Body of pancreas (tissue), 4 donors: ENCODE measurements around the gene ZSCAN1. TPM values are rescaled to one million over a fixed set of nuclear protein-coding genes. Genes with fewer than 3 reads are reported as not detected.

Experiments
- ATAC-seq: fragments of 150-250 bp; one replicate; pipeline ENCODE4 v1.9.1; 2016
- DNase-seq, 4 donors: peaks; one replicate each; pipeline ENCODE4 v3.0.0-alpha.2; 2019
- H3K27ac ChIP-seq, 4 donors: fragments of 200-600 bp; sonication (generic); 1 replicate in 3 of 4; 2 replicates in 1 of 4; pipeline versions ENCODE4 v1.5.1 to v1.6.1; 2016 to 2019; ENCODE audit warnings: mild to moderate bottlenecking in 1 of 4, mixed read lengths in 1 of 4, moderate library complexity in 1 of 4
- H3K27me3 ChIP-seq, 2 donors: fragments of 200-600 bp; sonication (generic); one replicate each; pipeline ENCODE4 v1.6.0; 2016; ENCODE audit warnings: mild to moderate bottlenecking in 1 of 2
- H3K36me3 ChIP-seq, 2 donors: fragments of 200-600 bp; sonication (generic); replicated peaks in 1 of 2; 2 replicates each; pipeline ENCODE4 v1.5.1; 2016; ENCODE audit warnings: low read depth in 2 of 2; ENCODE audit not compliant: insufficient read depth in 1 of 2
- H3K4me1 ChIP-seq: fragments of 200-600 bp; sonication (generic); one replicate; pipeline ENCODE4 v1.6.0; 2016
- H3K4me3 ChIP-seq, 2 donors: fragments of 200-600 bp; sonication (generic); 1 replicate in 1 of 2; 2 replicates in 1 of 2; pipeline ENCODE4 v1.5.1; 2016 to 2019
- H3K9me3 ChIP-seq, 3 donors: fragments of 200-600 bp; sonication (generic); 1 replicate in 2 of 3; 2 replicates in 1 of 3; pipeline ENCODE4 v1.5.1; 2016
- CTCF ChIP-seq, 7 experiments: fragments of 450-650 bp in 4 of 7; fragments of 200-600 bp in 3 of 7; sonication (generic) in 3 of 7; IDR thresholded peaks; one replicate each; pipeline ENCODE4 v1.5.1; 2016 to 2019; ENCODE audit warnings: antibody characterized with exemption in 7 of 7
- POLR2A ChIP-seq, 3 donors: fragments of 450-650 bp; IDR thresholded peaks; one replicate each; pipeline ENCODE4 v1.6.1; 2016; ENCODE audit warnings: antibody characterized with exemption in 3 of 3, mild to moderate bottlenecking in 2 of 3
- WGBS, 2 donors: methylation state at CpG; one replicate each; pipeline ENCODE4 v1.1.5; 2017; 5-methylcytosine and 5-hydroxymethylcytosine counted together
- intact Hi-C: fragments of 100-400 bp; cut with DNase I; formaldehyde crosslinking; loops from one replicate; pipeline ENCODE4 v1.15.1; 2023
- total RNA-seq, 2 donors: library from RNA; depleted of rRNA; stranded (reverse); fragments of >200 nt; gene quantifications; one replicate each; pipeline ENCODE4 v1.1.0, GENCODE V29; 2016

Gene ZSCAN1, protein sequence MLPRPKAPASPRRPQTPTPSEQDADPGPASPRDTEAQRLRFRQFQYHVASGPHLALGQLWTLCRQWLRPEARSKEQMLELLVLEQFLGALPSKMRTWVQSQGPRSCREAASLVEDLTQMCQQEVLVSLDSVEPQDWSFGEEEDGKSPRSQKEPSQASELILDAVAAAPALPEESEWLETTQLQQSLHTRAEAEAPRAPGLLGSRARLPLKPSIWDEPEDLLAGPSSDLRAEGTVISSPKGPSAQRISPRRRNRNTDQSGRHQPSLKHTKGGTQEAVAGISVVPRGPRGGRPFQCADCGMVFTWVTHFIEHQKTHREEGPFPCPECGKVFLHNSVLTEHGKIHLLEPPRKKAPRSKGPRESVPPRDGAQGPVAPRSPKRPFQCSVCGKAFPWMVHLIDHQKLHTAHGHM
- total RNA-seq: not detected

GRCh38 chr19:58033741-58034476, at the start of gene ZSCAN1:
ZSCAN1 (plus strand) TSS chr19:58034025; CDS start chr19:58037837, 3,812 bp downstream.
- peak within 1 kb of the TSS in 3 of 4 donors; percentile 26 to 66 (median 59) for H3K27ac ChIP-seq
- ATAC-seq (peak; percentile 95), DNase-seq (peak; percentile 82 to 91 (median 89))
- H3K4me1 ChIP-seq: peaks cover 9% of the 10 kb centered on the region
- WGBS, 2 donors: 2 to 3% methylated on average over 25 to 76 of the region's 101 CpGs
- TF ChIP-seq CTCF (IDR thresholded peaks at IDR 0.05): no peak
- TF ChIP-seq POLR2A (IDR thresholded peaks at IDR 0.05): peak in 2 of 3 donors; percentile 25 to 33
- no peaks in the 10 kb centered on the region for H3K27me3 ChIP-seq
- peaks cover 0 to 2% (median 0%) of the 10 kb centered on the region in 3 donors for H3K9me3 ChIP-seq
- H3K4me3 ChIP-seq: no peak within 1 kb of the TSS
- H3K36me3 ChIP-seq: no peaks in the 10 kb centered on the region
- intact Hi-C loops: no loop called here

DNA sequence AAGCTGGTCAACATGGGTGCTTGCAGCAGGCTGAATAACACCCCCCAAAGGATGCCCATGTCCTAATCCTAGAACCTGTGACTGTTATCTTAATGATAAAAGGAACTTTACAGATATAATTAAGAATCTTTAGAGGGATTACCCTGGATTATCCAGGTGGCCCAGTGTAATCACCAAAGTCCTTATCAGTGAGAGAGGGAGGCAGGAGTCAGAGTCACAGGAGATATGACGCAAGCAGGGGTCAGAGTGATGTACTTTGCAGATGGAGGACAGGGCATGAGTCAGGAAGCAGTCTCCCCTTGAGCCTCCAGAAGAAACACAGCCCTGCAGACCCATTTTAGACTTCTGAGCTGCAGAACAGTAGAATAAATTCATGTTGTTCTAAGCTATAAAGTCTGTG, 41.0 kb upstream of the ZSCAN1 start:
- Histone ChIP-seq H3K27ac (no peak overlapping the region), H3K36me3 (peaks cover 12 to 14% of the 10 kb centered on the region in 2 donors), H3K4me3 (no peak overlapping the region), H3K27me3 (no peaks in the 10 kb centered on the region), H3K4me1 (no peaks in the 10 kb centered on the region), H3K9me3 (peaks cover 0 to 62% (median 3%) of the 10 kb centered on the region in 3 donors)
- 0 to 100% methylated on average over 1 of the region's 1 CpG for WGBS, 2 donors
- no peak for TF ChIP-seq POLR2A (IDR thresholded peaks at IDR 0.05)
- TF ChIP-seq CTCF (IDR thresholded peaks at IDR 0.05): no peak
- no peak for ATAC-seq
- no peak for DNase-seq
- intact Hi-C loops: no loop called here

GRCh38 chr19:58000677-58001076, 33.1 kb upstream of the ZSCAN1 start:
- Histone ChIP-seq H3K36me3 (peaks cover 11 to 13% of the 10 kb centered on the region in 2 donors), H3K4me3 (no peak overlapping the region), H3K4me1 (peaks cover 29% of the 10 kb centered on the region), H3K27ac (no peak overlapping the region), H3K9me3 (peaks cover 0 to 40% (median 0%) of the 10 kb centered on the region in 3 donors), H3K27me3 (no peaks in the 10 kb centered on the region)
- ATAC-seq (no peak), DNase-seq (no peak)
- TF ChIP-seq POLR2A (IDR thresholded peaks at IDR 0.05) (no peak), CTCF (IDR thresholded peaks at IDR 0.05) (no peak)
- intact Hi-C loops: no loop called here
- 97 to 99% methylated on average over 4 of the region's 4 CpGs for WGBS, 2 donors

GRCh38 chr19:58001895-58002369, 31.9 kb upstream of the ZSCAN1 start:
- intact Hi-C loops: no loop called here
- DNase-seq (peak in 1 of 4 donors; percentile 21), ATAC-seq (no peak)
- Histone ChIP-seq H3K27me3 (no peaks in the 10 kb centered on the region), H3K4me3 (peak overlapping the region; percentile 83 to 91), H3K36me3 (peaks cover 11 to 12% of the 10 kb centered on the region in 2 donors), H3K27ac (peak overlapping the region; percentile 86 to 92 (median 90)), H3K9me3 (peaks cover 0 to 45% (median 0%) of the 10 kb centered on the region in 3 donors), H3K4me1 (peaks cover 29% of the 10 kb centered on the region)
- TF ChIP-seq CTCF (IDR thresholded peaks at IDR 0.05) (no peak), POLR2A (IDR thresholded peaks at IDR 0.05) (no peak)
- 3% methylated on average over 5 to 23 of the region's 23 CpGs for WGBS, 2 donors
